Caki2 (cell line): ENCODE measurements around the gene DYNLRB1. TPM values are rescaled to one million over a fixed set of nuclear protein-coding genes. Genes with fewer than 3 reads are reported as not detected.

Source experiments
- DNase-seq: peaks from one replicate; pipeline ENCODE4 v3.0.0-alpha.2; 2015; ENCODE audit warnings: low read depth
- in situ Hi-C: cut with HindIII; loops from 2 replicates; pipeline ENCODE4 v1.10.0; 2016; ENCODE audit warnings: low sequenced_read_pairs, low pct_unique_long_range_greater_than_20kb, mixed read lengths
- total RNA-seq: library from RNA; depleted of rRNA; stranded (reverse); fragments of >200 nt; shearing (Covaris generic); gene quantifications from 2 replicates; pipeline ENCODE4 v1.2.3, GENCODE V29; 2014; ENCODE audit warnings: low replicate concordance

DYNLRB1 gene
- total RNA-seq, 1 experiment from 2014 or later: 180 TPM

DNA sequence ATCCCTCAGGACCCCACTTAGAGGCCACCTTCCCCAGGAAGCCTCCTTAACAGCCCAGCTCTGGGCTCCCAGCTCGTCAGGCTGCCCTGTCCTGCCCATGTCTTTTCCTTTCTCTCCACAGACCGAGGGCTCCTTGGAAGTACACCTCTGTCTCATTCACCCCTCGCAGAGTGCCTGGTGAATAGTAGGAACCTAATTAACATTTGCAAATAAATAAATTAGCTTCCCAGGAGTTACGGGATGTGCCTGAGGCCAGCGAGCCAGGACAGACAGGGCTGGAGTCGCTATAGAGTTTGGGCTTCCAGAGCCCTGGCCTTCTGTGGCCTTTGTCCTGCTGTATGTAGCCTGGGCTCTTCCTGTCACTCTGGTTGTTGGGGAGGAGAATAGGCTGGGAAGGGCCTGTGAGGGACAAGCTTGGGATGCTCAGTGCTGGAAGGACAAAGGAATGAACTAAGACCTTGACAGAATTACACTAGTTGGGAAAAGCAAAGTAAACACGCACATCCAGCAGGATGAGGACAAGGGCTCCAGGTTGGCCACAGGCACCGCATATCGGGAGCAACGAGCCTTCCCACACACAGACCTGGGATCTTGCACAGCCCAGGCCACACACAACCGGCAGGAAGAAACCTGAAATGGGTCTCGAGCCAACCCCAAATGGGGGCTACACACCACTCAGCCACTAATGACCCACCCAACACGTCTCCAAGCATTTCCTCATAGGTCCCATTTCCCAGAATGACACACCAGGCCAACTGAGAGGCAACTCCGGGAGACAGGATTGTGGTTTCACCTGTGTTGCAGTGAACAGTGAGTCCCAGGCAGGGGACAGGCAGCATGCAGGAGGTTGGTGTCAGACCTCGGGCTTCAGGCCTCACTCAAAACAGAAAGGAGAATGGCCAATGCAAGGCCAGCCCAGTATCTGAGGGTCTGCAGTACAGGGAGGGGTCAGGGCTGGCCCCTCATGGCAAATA is 52.0 kb downstream of the DYNLRB1 start:
- in situ Hi-C loops: no loop called here
- no peak for DNase-seq

DNA sequence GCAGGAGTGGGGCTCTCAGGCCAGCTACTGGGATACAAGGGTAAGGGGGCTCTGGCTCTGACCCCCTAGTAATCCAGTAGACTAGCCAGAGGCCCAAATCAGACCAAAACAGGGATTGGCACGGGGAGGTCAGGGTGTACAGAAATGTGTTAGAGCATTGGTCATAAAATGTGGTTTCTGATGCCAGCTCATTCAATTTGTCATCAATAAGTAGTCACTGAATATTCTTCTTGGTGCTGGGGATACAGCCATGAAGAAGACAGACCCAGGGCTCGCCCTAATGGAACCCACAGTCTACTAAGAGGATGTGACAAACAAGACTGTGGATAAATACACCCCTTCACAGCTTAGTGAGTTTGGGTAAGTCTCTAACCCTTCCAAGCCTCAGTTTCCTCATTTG is 53.4 kb downstream of the DYNLRB1 start:
- DNase-seq: no peak

DNA sequence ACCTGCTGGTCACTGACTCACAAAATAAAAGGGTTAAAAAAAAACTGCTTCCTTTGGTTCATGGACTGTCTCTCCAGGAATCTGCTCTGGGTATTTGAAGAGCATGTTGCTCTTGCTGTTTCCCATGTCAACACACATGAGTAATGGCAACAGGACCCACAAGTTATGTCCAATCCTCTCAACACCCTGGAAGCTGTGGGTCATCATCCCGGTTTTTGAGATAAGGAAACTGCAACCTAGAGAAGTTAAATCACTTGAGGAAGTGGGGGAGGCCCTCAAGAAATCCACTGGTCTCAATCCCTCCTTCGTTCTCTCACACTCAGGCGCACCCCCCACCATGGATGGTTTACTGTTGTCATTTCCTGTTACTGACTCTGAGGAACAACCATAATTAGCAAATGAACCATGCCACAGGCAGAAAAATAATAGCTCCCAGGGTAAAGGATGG is 54.7 kb downstream of the DYNLRB1 start:
- DNase-seq: no peak
- in situ Hi-C loops: no loop called here

More for the DNA sequence above, 53.4 kb downstream of the DYNLRB1 start:
- in situ Hi-C loops: no loop called here

DNA sequence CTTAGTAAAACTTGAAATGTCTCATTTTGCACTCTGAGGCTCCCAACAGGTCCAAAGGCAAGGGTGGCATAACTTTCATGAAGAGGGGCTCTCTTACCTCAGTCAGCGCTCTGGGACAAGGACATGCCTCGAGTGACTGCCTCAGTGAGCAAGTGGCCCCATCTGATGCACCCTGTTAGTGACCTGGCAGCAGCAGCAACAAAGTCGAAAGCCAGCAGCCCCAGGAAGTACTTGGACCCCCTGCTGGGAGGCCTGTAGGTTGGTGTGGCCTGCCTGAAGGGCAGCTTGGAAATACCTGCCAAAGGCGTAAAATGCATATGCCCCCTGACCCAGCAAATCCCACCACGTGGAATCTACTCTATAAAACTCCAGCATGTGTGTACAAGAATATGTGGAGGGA is 55.5 kb downstream of the DYNLRB1 start:
- in situ Hi-C loops: no loop called here
- no peak for DNase-seq

DNA sequence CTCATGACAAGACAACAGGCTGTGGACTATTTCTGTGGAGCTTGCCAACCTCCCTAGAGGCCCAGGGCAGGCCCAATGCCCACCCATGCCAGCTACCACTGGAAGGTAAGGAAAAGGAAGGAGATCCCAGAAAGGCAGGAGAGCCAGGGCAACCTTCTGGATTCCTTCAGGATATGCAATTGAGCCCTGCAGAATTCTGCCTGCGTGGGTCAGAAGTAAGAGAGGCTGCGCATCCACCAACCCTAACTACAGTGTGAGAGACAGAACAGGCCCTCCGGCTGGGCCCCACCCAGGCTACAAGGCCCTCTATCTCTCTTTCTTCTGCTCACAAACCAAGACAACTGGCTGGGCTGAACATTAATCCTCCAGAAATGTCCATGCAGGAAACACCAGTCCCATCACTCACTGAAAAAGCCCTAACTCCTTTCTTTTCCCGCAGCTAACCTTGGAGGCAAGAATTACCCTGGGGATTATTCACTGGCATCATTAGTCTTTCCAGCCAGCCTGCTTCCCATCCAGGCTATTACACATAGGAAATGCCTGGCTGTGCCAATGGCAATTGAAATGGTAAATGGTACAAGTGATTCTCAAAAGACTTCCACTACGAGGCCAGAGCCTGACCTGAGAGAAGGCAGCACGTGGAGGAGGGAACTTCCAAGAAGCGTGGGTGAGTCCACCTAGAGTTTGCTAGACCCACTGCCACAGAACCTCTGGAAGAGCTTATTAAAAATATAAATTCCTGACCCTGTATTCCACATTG is 57.5 kb downstream of the DYNLRB1 start:
- no peak for DNase-seq
- in situ Hi-C loops: no loop called here

DNA sequence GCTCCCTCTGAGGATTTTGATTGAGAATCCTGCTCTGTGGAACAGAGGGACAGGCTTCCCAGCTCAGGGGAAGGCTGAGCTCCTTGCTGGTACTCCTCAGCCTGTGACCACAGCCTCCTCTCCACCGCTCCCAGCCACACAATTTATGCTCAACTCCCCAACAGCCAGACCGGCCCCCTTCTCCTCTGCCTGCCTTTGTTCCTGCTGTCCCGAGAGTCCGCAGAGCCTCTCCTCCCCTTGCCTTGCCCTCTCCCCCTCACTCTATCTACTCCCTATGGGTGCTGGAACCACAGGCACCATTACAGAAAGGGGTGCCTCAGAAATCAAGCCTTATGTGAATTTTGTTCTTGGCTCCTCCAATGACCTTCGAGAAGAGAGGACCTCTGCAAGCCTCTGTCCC is 58.2 kb downstream of the DYNLRB1 start:
- in situ Hi-C loops: no loop called here
- no peak for DNase-seq

DNA sequence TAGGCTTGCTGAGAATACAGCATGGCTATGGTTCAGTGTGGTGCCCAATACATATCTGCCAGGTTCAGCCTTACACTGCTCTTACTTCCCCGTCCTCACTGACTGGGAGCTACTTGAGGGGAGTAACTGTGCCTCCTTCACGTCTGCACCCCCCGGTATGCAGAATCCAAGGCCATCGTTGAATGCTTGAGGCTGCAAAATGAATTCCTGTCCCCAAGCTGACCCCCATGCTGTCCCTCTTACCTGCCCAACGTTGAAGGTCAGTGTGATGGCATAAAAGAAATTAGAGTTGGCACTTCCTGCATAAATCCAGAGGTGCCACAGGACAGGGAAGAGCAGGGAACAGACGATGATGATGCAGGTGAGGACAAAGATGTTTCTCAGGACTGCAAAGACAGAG is 58.6 kb downstream of the DYNLRB1 start:
- in situ Hi-C loops: no loop called here
- no peak for DNase-seq

DNA sequence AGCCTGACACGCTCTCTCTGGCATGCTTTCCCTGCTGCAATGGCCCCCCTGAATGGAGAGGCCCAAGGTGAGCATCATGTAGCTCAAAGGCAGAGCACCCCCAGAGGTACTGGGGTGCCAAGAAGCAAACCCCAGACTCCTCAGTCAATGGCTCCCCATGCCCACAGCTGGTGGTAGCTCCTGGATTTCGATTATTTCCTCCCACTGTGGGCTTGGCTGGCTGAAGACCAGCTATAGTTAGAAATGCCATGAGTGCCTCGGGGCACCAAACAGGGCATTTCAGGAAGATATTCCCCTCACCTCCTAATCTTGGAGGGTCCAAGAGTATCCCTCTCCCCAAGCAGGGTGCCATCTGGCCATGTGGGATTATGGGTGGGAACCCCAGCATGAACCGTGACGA is 59.0 kb downstream of the DYNLRB1 start:
- no peak for DNase-seq
- in situ Hi-C loops: no loop called here

DNA sequence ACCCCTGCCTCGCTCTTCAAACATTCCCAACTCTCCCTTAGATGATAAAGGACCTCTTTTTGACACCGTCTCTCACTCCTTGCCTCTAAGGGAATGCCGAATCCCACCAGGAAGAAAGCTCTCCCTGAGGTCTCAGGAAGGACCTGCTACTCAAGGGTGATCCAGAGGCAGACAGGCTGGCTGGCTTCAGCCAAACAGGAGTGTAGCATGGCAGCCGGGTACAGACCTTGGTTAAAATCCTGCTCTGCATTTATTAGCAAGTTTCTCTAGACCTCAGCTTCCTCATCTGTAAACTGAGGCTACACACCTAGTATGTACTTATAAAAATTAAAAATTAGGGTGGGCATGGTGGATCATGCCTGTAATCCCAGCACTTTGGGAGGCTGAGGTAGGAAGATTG is 59.5 kb downstream of the DYNLRB1 start:
- in situ Hi-C loops: no loop called here
- no peak for DNase-seq

DNA sequence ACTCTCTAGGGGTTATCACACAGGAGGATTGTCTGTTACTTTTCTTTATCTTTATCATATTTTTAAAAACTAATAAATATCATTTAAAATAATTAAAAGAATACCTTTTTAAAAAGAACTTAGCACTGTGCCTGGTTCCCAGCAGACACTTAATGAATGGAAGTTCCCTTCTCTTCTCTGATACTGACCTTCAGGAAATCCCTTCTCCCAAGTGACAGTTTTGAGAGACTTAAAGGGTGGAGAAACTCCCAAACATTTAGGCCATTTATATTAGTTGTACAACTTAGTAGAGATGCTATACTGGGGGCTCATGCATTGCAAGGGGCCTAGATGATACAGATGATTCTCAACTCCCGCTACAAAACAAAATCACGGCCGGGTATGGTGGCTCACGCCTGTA is 60.8 kb downstream of the DYNLRB1 start:
- in situ Hi-C loops: no loop called here
- DNase-seq: no peak

DNA sequence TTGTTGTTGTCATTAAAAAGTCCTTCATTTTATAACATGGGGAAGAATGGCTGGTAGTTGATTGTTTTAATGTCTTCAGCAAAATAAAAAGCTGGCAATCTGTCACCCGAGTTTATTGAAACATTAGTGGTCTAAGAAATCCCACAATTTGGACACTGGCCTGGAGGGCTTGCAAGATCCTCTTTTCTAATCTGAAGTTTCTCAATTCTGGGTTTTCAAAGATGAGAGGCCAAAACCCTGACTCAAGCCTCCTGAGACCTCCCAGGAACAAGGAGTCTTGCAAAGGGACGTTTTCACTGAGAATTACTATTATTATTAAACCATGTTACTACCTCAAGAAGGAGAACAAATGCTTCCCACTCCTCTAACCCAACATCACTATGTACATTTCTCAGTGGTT is 61.8 kb downstream of the DYNLRB1 start:
- in situ Hi-C loops: no loop called here
- no peak for DNase-seq

DNA sequence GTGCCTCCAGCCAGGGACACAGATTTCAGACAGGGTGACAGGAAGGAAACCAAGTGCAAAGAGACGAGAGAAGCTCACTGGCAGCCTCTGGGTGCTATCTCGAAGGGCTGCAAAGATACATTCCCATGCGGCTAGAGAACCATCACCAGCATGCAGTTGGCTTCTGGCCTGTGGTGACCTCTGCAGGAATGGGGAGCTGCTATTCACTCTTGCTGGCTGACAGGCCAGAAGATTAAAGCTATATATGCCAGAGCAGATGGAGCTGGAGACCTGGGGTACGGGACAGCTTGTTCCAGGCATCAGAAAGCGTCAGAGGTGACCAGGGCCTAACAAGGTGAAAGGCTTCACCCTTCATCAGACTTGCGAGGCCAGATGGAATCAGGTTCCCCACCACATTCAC is 62.3 kb downstream of the DYNLRB1 start:
- no peak for DNase-seq
- in situ Hi-C loops: no loop called here

DNA sequence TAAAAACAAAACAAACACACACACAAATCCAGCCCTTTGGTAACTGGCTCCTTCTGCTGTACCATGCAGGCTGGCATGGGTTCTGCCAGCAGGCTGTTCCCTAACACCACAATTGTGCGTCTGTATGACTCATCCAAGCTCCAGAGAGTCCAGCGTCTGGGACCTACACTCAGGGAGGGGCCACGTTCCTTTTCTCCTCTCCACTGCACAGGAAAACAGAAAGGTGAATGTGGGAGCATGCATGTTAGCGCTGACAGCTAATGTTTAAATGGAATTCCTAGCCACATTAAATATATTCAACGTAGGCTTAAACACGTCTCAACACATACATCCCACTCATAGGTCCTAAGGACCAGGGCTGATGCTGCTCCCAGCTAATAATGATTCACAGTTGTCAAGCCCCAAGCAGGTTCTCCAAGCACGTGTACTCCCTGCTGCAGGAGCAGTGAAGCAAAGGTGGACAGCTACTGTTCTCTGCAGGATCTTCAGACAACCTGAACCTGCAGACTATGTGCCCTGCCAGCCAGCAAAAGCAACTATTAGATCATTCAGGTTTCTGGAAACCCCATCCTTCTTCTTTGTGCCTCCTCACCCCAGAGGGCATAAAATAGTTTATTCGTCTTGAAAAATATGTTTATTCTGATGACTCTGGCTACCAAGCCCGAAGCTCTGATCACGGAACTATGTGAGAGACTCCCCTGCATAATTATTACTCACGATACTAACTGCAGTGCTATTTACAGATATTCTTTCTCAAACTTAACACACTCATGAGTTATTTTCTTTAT is 63.2 kb downstream of the DYNLRB1 start:
- peak; percentile 90 for DNase-seq
- in situ Hi-C loops: no loop called here

DNA sequence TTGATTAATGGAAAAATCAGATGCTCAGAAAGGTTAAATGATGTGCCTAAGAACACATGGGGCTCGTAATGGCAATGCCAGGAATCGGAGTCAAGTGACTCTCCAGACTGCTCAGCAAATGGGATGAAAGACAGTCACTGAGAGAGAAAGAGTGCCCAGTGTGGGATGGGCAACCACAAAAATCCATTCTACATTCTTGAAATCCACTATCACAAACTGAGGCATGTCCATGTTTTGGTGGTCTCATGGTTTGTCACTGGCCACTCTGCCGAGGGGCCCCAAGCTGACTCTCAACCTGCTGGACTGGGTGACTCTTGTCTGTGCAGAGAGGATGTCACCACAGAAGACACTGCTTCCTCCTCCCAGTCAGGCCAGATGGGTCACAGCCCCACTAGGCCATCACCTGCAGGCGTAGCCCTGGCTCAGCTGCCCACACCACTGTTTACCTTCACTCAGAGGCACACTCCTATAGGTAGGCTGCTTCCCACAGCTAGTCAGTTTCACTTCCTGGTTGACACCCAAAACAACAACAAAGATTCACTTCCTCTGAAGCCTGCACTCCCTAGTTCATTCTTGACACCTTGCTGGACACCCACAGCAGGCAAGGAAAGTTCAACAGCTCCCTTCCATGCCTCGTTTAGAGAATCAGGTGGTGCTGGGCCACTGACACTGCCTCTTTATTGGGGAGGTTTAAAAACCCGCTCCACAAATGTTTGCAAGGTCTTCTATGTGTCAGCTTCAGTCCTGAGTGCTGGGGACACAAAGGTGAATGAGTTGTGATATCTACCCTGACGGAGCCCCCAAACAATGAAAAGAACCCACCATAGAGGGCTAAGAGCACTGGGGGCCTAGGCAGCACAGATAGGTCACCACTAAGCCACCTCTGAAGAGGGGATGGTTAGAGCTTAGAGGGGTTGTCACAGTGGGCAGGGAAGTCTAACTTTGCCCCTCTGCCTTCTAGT is 64.0 kb downstream of the DYNLRB1 start:
- in situ Hi-C loops: no loop called here
- DNase-seq: peak; percentile 44

DNA sequence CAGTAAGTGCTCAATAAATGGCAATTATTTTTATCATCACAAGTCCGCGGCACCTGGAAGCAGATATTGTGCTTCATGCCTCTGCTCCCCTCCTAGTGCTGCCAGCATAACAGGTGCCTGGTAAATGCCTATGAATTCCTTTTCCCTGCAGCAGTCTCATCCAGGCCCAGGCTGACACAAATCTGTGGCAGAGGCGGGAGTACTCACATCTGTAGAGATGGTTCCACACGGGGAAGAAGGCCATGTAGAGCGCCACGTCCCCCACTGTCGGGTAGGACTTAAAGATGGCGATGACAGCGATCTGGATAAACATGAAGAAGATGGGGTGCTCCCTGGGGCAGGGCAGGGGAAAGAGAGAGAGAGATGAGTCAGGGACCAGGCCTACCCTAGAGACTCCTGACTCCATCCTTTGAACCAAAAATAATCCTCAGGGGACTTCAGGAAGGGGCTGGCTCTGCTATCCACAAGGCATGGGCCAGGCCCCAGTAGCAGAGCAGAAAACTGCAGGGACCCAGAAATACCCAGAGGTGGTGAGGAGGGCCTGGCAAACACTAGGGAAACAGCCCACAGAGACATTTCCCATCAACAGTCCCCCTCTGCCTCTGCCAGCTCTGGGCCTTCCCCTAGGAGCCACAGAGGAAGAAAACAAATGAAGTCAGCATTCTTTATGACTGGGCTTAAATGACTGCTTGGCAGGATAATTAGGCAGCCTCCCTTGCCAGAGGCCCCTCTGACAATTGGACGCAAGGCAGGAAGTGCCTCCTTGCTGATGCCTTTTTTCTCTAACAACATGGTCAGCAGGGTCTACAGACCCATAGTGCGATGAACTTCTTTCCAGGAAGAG is 65.3 kb downstream of the DYNLRB1 start:
- in situ Hi-C loops: no loop called here
- DNase-seq: peak; percentile 60

DNA sequence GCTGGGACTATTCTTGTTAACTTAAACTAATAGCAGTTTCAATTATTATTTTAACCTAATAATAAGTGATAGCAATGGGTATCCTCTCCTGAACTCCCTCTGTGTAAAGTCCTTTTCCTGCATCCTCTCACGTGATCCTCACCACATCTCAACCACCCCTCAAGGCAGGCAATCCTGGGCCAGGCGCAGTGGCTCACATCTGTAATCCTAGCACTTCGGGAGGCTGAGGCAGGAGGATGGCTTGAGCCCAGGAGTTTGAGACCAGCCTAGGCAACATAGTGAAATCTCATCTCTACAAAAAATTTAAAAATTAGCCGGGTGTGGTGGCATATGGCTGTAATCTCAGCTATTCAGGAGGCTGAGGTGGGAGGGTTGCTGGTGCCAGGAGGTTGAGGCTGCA is 66.0 kb downstream of the DYNLRB1 start:
- DNase-seq: no peak
- in situ Hi-C loops: no loop called here

DNA sequence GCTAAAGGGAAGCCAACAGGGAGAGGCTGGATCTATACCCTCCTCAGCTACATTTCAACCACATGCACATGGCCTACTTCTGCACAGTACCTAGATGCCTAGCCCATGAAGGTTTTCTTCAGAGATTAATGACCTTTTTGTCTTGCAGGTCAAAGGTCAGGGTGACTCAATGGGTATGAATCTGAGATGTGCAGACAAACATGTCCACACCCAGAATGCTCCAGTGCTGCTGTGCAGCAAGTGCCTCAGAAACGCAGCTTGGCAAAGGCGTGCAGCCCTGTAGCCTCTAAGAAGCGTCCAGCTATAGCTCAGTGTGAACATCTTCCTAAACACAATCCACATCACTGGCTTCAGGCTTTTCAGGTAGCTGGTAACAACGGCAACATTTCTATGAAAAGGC is 66.7 kb downstream of the DYNLRB1 start:
- DNase-seq: peak; percentile 53
- in situ Hi-C loops: no loop called here
